ENCODE measurements around the gene SLX4IP.
"Not testable (repeated sequence)": the region's sequence is repeated elsewhere in the genome, so short reads cannot be mapped to it uniquely, and the experiment has no call there.

The SLX4IP gene

GRCh38 chr20:10434832-10435812 lies at the start of gene SLX4IP:
Gene SLX4IP, plus strand, starts transcription at chr20:10435305. Its CDS starts 22,900 bp downstream, at chr20:10458205.
- peak; percentile 98 for DNase-seq

- DNase-seq: peak; percentile 38
Observed at GRCh38 chr20:10385850-10386544, 49.1 kb upstream of the SLX4IP start.

DNA sequence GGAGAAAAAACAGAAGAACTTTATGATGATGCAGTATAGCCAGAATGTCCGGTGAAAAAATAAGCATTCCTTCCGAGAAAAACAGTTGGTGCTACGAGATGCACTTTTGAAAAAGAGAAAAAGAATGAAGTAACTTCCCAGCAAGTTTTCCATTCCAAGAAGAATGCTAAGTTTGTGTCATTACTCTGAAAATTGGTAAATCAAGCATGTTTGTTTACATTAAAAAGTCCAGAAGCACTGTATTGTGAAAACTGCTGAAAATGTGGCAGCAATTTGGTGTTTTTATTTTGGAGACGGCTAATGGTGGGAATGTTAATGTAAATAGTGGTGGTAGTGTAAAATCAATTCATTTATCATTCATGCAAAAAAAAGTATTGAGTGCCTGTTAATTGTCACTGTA lies 47.4 kb upstream of the SLX4IP start:
- DNase-seq: no peak

GRCh38 chr20:10388597-10388996 lies 46.5 kb upstream of the SLX4IP start:
- no peak for DNase-seq

DNA sequence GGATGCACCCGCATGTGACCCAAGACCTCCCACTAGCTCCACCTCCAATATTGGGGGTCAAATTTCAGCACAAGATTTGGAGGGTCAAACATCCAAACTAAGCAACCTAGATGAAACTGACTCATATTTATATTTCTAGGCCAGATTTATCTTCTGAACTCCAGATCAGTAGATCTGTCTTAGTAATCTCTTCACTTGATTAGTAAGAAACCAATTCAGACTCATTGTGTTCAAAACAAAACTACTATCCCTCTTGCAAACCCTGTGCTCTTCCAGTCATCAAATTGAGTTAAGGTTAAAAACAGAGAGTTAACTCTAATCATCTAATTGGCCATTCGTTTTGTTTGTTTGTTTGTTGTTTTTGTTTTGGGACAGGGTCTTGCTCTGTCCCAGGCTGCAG lies 44.4 kb upstream of the SLX4IP start:
- no peak for DNase-seq

GRCh38 chr20:10394752-10395151 lies 40.4 kb upstream of the SLX4IP start:
- not testable (repeated sequence) for DNase-seq

DNA sequence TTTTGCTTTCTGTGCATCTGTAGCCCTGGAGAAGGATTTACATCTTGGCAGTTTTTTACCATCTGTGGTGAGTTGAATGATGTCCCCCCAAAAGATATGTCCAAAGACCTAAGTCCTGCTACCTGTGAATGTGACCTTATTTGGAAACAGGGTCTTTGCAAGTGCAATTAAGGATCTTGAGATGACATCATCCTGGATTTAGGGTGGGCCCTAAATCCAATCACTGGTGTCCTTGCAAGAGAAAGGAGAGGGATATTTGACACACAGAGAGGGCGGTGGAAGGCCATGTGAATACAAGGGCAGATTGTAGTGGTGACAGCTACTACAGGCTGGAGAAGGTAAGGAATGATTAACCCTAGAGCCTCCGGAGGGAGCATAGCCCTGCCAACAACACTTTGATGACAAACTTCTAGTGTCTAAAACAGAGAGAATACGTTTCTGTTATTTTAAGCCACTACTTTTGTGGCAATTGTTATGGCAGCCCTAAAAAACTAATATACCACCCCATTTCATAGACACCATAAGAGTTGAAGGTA lies 36.2 kb upstream of the SLX4IP start:
- no peak for DNase-seq

- DNase-seq: no peak
Observed at GRCh38 chr20:10402938-10403608, 32.0 kb upstream of the SLX4IP start.

DNA sequence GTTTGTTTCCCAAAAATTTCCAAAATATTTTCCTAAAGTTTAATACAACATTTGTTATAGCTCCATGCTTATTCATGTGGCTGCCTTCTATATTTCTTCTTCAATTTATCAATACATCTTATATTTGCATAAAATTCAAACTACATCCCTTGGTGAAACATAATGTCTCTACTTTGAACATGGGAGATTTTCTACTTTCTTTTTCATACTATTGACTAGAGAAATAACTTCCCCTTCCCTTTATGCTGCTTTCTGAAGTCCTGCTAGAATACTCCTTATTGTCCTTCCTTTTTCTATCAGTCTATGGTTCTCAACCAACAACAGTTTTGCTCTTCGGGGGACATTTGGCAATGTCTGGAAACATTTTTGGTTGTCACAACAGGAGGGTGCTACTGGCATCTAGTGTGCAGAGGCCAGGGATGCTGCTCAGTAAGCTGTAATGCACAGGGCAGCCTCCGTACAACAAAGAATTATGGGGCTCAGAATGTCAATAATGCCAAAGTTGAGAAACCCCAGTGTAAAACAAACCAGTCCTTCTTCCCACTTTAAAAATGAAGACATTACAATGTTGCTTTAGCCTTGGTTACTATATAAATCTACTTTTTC lies 31.0 kb upstream of the SLX4IP start:
- DNase-seq: no peak

- DNase-seq: no peak
Observed at GRCh38 chr20:10404959-10405530, 30.1 kb upstream of the SLX4IP start.

DNA sequence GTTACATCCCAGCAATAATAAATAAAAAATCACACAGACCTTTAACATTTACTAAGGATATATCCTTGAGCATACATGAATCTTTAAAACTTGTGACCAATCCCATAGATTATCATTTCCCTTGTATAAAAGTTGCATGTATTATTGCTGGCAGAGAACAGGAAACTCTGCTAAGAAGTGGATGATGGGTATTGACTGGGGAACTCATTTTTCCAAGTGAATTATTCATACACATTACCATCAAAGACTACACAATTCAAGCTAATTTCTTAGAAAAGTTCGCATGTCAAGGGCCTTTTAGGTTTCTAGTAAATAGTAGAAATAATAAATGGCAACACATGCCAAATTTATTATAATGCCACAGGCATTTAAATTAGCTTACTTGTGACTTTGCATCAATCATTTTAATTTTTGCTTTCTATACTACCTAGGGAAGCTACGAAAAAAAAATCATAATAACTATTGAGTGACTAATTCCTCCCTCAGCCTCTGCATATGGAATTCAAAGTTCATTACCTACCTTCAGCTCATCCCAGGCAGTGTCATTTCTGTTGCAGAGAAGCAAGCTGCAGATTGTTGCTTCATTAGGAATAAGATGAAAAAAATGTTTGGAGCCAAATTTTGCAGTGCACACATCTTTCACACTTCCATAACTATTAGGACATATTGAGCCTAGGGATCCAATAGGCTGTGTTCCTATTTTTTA lies 26.8 kb upstream of the SLX4IP start:
- DNase-seq: no peak

DNA sequence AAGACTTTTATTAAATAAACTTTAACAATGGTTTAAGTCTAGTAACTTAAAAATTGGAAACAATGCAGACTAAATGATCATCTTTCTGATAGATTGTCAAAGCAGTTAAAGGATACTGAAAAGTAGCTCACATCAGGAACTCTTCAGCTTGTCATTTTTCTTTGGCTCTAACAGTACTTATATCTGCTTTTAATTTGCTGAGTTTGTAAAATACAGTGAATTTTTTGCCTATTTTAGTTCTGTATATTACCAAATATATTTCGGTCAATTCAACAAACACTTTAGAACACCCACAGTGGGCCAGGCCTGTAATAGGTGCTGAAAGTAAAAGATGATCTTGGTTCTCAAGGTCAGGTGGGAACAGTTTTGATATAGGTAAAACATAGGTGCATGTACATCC lies 23.4 kb upstream of the SLX4IP start:
- DNase-seq: no peak

- peak; percentile 14 for DNase-seq
Observed at GRCh38 chr20:10412591-10413408, 22.3 kb upstream of the SLX4IP start.

DNA sequence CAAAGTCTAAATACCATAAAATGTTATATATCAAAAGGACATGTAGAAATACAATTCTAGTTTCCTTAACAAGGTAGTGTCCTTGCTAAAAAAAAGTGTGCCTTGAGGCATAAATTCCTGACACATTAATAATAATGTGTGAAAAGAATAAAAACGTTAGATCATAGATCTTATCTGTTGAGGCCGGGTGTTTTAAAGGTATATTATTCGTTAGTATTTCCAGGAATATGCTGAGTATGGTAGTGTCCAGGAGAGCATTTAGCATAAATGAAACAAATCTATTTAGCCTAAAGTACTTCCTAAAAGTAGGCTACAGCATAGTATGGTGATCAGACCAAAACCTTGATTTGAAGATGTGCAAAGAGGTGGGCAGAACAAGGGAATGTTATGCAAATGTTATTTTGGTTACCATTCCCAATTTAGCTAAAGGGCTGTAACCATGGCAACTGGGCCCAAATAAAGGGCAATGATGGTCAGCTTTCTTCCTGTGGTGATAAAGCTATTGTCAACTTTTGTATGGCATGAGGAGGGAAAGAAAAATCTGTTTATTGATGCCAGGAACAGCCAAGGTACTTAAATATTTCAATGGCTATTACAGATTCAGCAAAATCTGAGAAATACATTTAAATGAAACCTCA lies 20.0 kb upstream of the SLX4IP start:
- DNase-seq: no peak

DNA sequence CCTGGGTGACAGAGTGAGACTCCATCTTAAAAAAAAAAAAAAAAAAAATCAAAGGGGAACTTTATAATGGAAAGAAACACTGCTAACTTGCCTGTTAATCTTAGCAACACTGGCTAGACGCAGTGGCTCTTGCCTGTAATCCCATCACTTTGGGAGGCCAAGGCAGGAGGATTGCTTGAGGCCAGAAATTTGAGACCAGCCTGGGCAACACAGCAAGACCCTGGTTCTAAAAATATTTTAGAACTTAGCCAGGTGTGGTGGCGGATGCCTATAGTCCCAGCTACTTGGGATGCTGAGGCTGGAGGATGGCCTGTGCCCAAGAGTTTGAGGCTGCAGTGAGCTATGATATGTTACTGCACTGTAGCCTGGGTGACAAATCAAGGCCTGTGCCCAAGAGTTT lies 17.9 kb upstream of the SLX4IP start:
- DNase-seq: not testable (repeated sequence)

GRCh38 chr20:10419550-10420133 lies 15.5 kb upstream of the SLX4IP start:
- no peak for DNase-seq

- DNase-seq: no peak
Observed at GRCh38 chr20:10423735-10424134, 11.4 kb upstream of the SLX4IP start.

- DNase-seq: peak; percentile 62
Observed at GRCh38 chr20:10427060-10427692, 7.9 kb upstream of the SLX4IP start.

DNA sequence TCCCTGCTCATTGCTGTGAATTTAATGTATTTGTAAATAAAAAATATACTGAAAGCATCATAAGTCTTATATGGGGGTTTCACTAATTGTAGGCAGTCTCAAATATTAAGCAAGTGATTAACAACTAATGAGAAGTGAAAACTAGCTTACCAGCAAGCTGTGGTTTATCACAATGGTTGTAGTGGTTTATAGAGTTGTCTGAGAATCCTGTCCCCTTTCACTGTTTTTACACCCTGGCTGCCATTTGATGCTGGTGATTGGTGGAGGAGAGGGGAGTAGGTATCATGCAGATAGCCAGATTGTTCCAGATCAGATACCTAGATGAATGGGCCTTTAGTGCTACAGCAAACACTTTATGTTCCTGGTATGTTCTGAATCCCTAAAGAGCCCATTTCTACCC lies 7.1 kb upstream of the SLX4IP start:
- no peak for DNase-seq
